ENCODE data around the gene ZFAND3.
"Not testable (repeated sequence)": the region's sequence is repeated elsewhere in the genome, so short reads cannot be mapped to it uniquely, and the experiment has no call there.

The ZFAND3 gene

GRCh38 chr6:37875561-37876309 is 56.2 kb downstream of the ZFAND3 start:
- no peak for TF ChIP-seq FOXA1 (IDR thresholded peaks at IDR 0.05)
- TF ChIP-seq ELF4 (IDR thresholded peaks at IDR 0.05), result no peak
- no peak for TF ChIP-seq ZNF384 (IDR thresholded peaks at IDR 0.05)
- no peak for TF ChIP-seq PKNOX1 (IDR thresholded peaks at IDR 0.05)
- TF ChIP-seq FOXK2 (IDR thresholded peaks at IDR 0.05), result no peak
- TF ChIP-seq CTBP1 (IDR thresholded peaks at IDR 0.05; ENCODE audit: borderline replicate concordance), result no peak
- TF ChIP-seq ARNT (IDR thresholded peaks at IDR 0.05), result no peak
- no peak for TF ChIP-seq FOXM1 (IDR thresholded peaks at IDR 0.05; ENCODE audit: borderline replicate concordance)
- no peak for TF ChIP-seq SP1 (IDR thresholded peaks at IDR 0.05)
- TF ChIP-seq LEF1 (IDR thresholded peaks at IDR 0.05; ENCODE audit: borderline replicate concordance), result no peak
- no peak for TF ChIP-seq BHLHE40 (IDR thresholded peaks at IDR 0.05; ENCODE audit: borderline replicate concordance)
- TF ChIP-seq L3MBTL2 (conservative IDR thresholded peaks at IDR 0.05), result no peak
- TF ChIP-seq TARDBP (IDR thresholded peaks at IDR 0.05), result no peak
- no peak for TF ChIP-seq SUZ12 (IDR thresholded peaks at IDR 0.05)
- no peak for TF ChIP-seq NFRKB (IDR thresholded peaks at IDR 0.05)
- no peak for TF ChIP-seq HDGF (IDR thresholded peaks at IDR 0.05; ENCODE audit: borderline replicate concordance)
- no peak for DNase-seq (ENCODE audit: extremely low spot score)
- ChIA-PET CTCF (interaction anchor here (0.5 kb wide), 1 partner anchor 1312 kb away, joined by 5 read pairs; no protein-coding TSS in a partner anchor), POLR2A (no interaction called here)

- POLR2A ChIA-PET, result no interaction called here
- TF ChIP-seq FOXM1 (IDR thresholded peaks at IDR 0.05; ENCODE audit: borderline replicate concordance) (no peak), PKNOX1 (IDR thresholded peaks at IDR 0.05) (peak; percentile 89), TARDBP (IDR thresholded peaks at IDR 0.05) (no peak)
- no peak for DNase-seq (ENCODE audit: extremely low spot score)
- CTCF ChIA-PET, result interaction anchor here (0.5 kb wide), 1 partner anchor 1313 kb away, joined by 5 read pairs; no protein-coding TSS in a partner anchor
These were observed 57.3 kb downstream of the ZFAND3 start for GRCh38 chr6:37876843-37877242.

- ChIA-PET CTCF (no interaction called here), POLR2A (no interaction called here)
- DNase-seq (ENCODE audit: extremely low spot score), result no peak
- no peak for TF ChIP-seq FOXK2 (IDR thresholded peaks at IDR 0.05)
- no peak for TF ChIP-seq FOXA1 (IDR thresholded peaks at IDR 0.05)
- no peak for TF ChIP-seq CTBP1 (IDR thresholded peaks at IDR 0.05; ENCODE audit: borderline replicate concordance)
- no peak for TF ChIP-seq SUZ12 (IDR thresholded peaks at IDR 0.05)
- no peak for TF ChIP-seq SP1 (IDR thresholded peaks at IDR 0.05)
- no peak for TF ChIP-seq FOXM1 (IDR thresholded peaks at IDR 0.05; ENCODE audit: borderline replicate concordance)
- no peak for TF ChIP-seq PKNOX1 (IDR thresholded peaks at IDR 0.05)
These were observed 58.0 kb downstream of the ZFAND3 start for GRCh38 chr6:37877373-37878149.

DNA sequence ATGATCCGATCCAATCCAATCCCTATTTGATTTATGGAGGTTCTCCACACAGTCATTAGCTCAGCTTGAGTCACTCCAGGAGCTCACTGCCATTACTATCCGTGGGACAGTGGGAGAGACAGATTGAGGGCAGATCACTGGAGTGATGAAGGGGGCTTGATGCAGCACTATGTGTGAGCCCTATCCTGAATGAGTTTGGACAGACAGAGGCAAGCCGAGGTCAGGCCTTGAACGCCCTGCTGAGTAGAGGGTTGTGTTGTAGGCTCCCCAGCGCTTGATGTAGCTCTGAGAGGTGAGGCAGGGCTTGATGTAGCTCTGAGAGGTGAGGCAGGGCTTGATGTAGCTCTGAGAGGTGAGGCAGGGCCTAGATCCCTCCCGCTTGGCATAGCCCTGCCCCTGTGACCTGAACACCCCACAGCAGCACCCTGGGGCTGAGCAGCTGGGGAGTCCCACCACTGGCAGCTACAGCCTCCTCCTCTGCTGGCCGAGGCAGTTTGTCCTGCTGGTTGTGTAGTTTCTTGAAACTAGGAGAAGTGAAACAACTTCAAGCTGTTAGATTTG is 58.7 kb downstream of the ZFAND3 start:
- ChIA-PET POLR2A (no interaction called here), CTCF (no interaction called here)
- TF ChIP-seq LEF1 (IDR thresholded peaks at IDR 0.05; ENCODE audit: borderline replicate concordance) (no peak), HDGF (IDR thresholded peaks at IDR 0.05; ENCODE audit: borderline replicate concordance) (no peak), ARNT (IDR thresholded peaks at IDR 0.05) (no peak), ZNF384 (IDR thresholded peaks at IDR 0.05) (no peak), FOXK2 (IDR thresholded peaks at IDR 0.05) (no peak), PKNOX1 (IDR thresholded peaks at IDR 0.05) (peak; percentile 79), CTBP1 (IDR thresholded peaks at IDR 0.05; ENCODE audit: borderline replicate concordance) (no peak), FOXA1 (IDR thresholded peaks at IDR 0.05) (no peak)
- peak; percentile 10 for DNase-seq (ENCODE audit: extremely low spot score)

- POLR2A ChIA-PET; DNase-seq (ENCODE audit: extremely low spot score); CTCF ChIA-PET: not testable (repeated sequence)
These were observed 61.1 kb downstream of the ZFAND3 start for GRCh38 chr6:37880602-37881001.

- ChIA-PET POLR2A (no interaction called here), CTCF (no interaction called here)
- no peak for TF ChIP-seq SUZ12 (IDR thresholded peaks at IDR 0.05)
- TF ChIP-seq NFRKB (IDR thresholded peaks at IDR 0.05), result no peak
- no peak for TF ChIP-seq ELF4 (IDR thresholded peaks at IDR 0.05)
- TF ChIP-seq FOXK2 (IDR thresholded peaks at IDR 0.05), result no peak
- no peak for TF ChIP-seq ZNF384 (IDR thresholded peaks at IDR 0.05)
- DNase-seq (ENCODE audit: extremely low spot score), result no peak
These were observed 62.8 kb downstream of the ZFAND3 start for GRCh38 chr6:37882292-37882691.
